Body of pancreas (tissue), 4 donors: ENCODE measurements around the gene RDH8.

Experiments used
- CTCF ChIP-seq, 7 experiments: fragments of 450-650 bp in 4 of 7; fragments of 200-600 bp in 3 of 7; sonication (generic) in 3 of 7; IDR thresholded peaks; one replicate each; pipeline ENCODE4 v1.5.1; 2016 to 2019; ENCODE audit warnings: antibody characterized with exemption in 7 of 7
- POLR2A ChIP-seq, 3 donors: fragments of 450-650 bp; IDR thresholded peaks; one replicate each; pipeline ENCODE4 v1.6.1; 2016; ENCODE audit warnings: antibody characterized with exemption in 3 of 3, mild to moderate bottlenecking in 2 of 3

GRCh38 chr19:9966024-9966423 is 47.3 kb upstream of the RDH8 start:
- TF ChIP-seq CTCF (IDR thresholded peaks at IDR 0.05), result no peak
- TF ChIP-seq POLR2A (IDR thresholded peaks at IDR 0.05), result no peak
